ENCODE results near the gene UBFD1.
"Not testable (repeated sequence)": the region's sequence is repeated elsewhere in the genome, so short reads cannot be mapped to it uniquely, and the experiment has no call there.

Gene UBFD1, protein sequence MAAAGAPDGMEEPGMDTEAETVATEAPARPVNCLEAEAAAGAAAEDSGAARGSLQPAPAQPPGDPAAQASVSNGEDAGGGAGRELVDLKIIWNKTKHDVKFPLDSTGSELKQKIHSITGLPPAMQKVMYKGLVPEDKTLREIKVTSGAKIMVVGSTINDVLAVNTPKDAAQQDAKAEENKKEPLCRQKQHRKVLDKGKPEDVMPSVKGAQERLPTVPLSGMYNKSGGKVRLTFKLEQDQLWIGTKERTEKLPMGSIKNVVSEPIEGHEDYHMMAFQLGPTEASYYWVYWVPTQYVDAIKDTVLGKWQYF

DNA sequence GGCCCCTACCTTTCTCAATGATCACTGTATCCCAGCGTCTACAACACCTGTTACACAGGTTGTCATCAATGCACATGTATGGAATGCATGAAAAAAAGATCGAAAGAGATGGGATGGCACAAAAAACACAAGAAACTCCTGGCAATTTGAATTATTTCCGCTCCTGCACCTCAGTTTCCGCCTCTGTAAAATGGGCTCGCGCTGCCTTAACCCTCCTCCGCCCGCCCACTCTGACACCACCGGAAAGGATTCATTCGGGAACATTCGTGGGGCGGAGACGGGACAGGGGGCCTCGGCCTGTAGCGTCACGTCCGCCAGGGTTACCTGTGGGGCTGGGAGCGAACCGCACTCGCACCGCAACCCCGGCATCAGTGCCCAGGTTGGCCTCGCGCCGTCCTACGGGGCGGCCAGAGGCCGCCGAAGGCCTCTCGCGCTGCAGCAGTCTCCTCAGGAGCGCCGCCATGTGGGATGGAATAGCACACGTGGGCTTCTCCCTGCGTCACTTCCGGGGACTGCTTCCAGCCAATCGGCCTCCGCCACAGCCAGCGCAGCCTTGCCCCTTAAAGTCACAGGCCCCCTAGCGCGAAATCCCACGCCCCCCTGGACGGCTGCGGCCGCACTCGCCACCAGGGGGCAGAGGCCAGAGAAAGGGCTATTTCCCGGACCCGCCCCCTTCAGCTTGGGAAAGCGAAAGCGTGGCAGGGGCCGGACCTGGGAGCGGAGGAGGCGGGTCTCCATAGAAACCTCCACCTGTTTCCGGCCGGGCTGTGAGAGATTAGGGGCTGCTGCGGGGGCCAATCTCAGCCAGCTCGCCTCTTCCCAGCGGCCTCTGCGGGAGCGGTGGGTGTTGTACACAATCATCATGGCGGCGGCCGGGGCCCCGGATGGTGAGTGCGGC lies at the start of gene UBFD1, which contains the start of gene EARS2:
Gene UBFD1, plus strand, starts transcription at position 847 of the 898 bp plus-strand sequence. Its CDS starts 16 bp downstream, at position 863.
Gene EARS2, minus strand, starts transcription at position 470 of the 898 bp plus-strand sequence. Its CDS starts 7 bp downstream, at position 463.
- TF ChIP-seq, protein P1, sequence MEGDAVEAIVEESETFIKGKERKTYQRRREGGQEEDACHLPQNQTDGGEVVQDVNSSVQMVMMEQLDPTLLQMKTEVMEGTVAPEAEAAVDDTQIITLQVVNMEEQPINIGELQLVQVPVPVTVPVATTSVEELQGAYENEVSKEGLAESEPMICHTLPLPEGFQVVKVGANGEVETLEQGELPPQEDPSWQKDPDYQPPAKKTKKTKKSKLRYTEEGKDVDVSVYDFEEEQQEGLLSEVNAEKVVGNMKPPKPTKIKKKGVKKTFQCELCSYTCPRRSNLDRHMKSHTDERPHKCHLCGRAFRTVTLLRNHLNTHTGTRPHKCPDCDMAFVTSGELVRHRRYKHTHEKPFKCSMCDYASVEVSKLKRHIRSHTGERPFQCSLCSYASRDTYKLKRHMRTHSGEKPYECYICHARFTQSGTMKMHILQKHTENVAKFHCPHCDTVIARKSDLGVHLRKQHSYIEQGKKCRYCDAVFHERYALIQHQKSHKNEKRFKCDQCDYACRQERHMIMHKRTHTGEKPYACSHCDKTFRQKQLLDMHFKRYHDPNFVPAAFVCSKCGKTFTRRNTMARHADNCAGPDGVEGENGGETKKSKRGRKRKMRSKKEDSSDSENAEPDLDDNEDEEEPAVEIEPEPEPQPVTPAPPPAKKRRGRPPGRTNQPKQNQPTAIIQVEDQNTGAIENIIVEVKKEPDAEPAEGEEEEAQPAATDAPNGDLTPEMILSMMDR (IDR thresholded peaks at IDR 0.05; ENCODE audit: borderline replicate concordance, control extremely low read depth, extremely low read depth, insufficient read depth, missing control alignments) = peak; percentile 96
- DNase-seq (ENCODE audit: low spot score) = peak; percentile 97
- in situ Hi-C loops (cut with MboI; ENCODE audit: low sequenced_read_pairs, unreplicated experiment) = no loop called here

DNA sequence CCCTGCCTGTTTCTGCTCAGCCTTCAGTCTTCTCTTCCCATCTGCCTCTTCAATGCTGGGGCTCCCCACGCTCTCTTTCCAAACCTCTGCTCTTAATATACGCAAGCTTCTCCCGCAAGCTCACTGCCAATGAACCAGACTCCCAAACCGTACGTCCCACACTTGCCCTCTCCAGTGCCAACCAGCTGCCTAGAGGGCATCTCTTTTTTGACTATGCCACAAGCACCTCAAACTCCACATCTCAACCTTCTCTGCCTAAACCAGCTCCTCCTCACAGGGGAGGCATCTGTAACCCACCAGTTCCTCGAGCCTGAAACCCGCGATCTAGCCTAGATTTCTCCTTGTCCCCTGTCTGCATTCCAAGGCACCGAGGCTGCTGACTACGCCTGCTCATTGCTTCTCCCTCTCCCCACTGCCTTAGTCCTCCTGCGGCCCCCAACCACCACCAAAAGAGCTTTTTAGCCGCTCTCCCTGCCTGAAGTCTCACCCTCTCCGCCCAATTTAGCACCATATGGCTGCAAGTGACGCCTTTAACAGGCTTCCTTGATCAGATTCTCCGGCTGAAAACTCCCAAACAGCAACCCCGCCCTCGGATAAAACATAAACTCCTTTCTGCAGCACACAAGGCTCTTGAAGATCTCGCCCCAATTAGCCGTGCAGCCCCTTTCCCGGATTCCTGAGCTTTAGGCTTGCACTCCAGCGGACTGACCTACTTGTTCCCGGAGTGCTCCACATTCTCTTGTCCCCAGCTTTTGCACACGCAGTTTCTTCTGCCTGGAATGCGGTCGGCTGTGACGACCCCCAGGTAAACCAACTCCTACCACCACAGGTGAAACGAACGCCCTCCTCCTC lies 48.7 kb upstream of the UBFD1 start:
- in situ Hi-C loops (cut with MboI; ENCODE audit: low sequenced_read_pairs, unreplicated experiment) = no loop called here
- no peak for DNase-seq (ENCODE audit: low spot score)
- TF ChIP-seq, protein P1 (IDR thresholded peaks at IDR 0.05; ENCODE audit: borderline replicate concordance, control extremely low read depth, extremely low read depth, insufficient read depth, missing control alignments) = no peak

DNA sequence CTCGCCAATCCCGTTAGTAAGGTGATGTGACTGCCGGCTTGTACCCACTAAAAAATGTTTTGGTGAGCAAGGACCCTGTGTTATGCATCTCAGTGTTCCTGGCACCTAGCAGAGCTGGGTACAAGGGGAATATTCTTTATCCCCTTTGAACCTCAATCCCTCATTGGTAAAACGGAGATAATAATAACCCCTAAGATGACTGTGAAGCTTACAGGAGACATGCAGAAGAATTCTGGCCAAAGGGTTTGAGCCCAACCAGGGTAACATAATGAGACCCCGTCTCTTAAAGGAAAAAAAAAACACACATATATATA lies 48.1 kb upstream of the UBFD1 start:
- DNase-seq (ENCODE audit: low spot score) = no peak
- in situ Hi-C loops (cut with MboI; ENCODE audit: low sequenced_read_pairs, unreplicated experiment) = no loop called here
- TF ChIP-seq, protein P1 (IDR thresholded peaks at IDR 0.05; ENCODE audit: borderline replicate concordance, control extremely low read depth, extremely low read depth, insufficient read depth, missing control alignments) = no peak

DNA sequence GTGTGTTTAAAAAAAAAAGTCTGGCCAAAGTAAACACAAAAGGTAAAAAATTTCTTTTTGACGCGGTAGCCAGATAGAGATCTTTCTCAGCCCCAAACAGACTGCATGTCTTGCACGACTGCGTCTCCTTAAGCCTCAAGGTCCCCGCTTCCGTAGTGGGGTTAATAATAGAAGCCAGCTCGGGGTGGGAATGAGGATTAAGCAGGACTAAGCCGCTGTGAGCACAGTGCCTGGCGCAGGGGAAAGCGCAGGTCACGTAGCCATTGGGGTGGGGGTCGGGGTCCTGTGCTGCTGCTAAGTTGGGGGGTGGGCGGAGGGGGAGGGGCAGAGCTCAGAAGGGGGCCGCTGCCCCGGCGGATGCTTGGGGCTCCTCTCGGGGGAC lies 47.8 kb upstream of the UBFD1 start:
- in situ Hi-C loops (cut with MboI; ENCODE audit: low sequenced_read_pairs, unreplicated experiment) = no loop called here
- TF ChIP-seq, protein P1 (IDR thresholded peaks at IDR 0.05; ENCODE audit: borderline replicate concordance, control extremely low read depth, extremely low read depth, insufficient read depth, missing control alignments) = no peak
- no peak for DNase-seq (ENCODE audit: low spot score)

DNA sequence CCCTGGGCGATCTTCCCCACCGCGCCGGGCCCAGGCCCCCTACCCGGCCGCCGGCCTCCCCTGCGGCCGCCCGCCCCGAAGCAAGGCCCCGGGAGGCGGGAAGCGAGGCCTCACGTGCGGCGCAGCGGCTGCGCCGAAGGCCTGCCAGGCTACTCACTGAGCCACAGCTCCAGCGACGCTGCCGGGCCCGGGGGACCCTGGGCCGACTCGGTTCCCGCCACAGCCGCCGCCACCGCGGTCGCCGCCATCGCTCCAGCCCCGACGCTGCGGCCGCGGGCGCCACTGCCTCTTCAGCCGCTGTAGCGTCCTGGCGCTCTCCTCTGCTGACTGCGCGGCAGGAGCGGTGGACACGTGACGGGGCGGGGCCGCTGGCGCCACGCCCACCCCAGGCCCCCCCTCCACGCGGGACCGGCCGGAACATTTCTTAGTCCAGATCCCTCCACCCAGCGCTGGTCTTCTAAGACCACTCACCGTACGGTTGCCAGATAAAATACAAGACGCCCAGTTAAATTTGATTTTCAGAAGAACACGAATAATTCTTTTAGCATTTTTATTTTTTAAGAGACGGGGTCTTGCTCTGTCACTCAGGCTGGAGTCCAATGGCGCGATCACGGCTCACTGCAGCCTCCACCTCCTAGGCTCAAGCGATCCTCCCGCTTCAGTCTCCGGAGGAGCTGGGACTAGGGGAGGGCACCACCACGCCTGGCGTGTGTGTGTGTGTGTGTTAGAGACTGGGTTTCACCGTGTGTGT lies 47.2 kb upstream of the UBFD1 start, which contains the start of gene GGA2:
Gene GGA2, minus strand, starts transcription at position 331 of the 751 bp plus-strand sequence. Its CDS starts 83 bp downstream, at position 248.
- in situ Hi-C loops (cut with MboI; ENCODE audit: low sequenced_read_pairs, unreplicated experiment) = no loop called here
- TF ChIP-seq, protein P1 (IDR thresholded peaks at IDR 0.05; ENCODE audit: borderline replicate concordance, control extremely low read depth, extremely low read depth, insufficient read depth, missing control alignments) = no peak
- DNase-seq (ENCODE audit: low spot score) = peak; percentile 92

DNA sequence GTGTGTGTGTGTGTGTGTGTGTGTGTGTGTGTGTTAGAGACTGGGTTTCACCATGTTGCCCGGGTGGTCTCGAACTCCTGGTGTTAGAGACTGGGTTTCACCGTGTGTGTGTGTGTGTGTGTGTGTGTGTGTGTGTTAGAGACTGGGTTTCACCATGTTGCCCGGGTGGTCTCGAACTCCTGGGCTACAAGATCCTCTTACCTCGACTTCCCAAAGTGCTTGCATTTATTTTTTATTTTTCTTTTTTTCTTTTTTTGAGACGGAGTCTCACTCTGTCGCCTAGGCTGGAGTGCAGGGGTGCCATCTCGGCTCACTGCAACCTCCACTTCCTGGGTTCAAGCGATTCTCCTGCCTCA lies 46.6 kb upstream of the UBFD1 start:
- DNase-seq (ENCODE audit: low spot score); in situ Hi-C loops (cut with MboI; ENCODE audit: low sequenced_read_pairs, unreplicated experiment): not testable (repeated sequence)

Data from GM13976 (cell line).